ENCODE measurements around the gene C21orf58.

DNA sequence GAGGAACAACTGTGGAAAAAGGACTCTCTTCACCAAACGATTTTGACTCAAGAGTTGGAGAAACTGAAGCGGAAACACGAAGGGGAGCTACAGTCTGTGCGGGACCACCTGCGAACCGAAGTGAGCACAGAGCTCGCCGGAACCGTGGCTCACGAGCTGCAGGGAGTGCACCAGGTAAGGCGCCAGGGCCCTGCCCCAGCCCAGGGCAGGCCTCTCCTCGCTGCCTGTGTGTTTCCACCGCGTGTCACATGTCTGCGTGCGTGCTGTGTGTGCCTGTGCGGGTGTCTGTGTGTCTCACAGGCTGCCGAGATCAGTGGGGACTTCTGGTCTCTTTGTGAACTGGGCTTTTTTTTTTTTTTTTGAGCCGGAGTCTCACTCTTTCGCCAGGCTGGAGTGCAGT lies 43.3 kb upstream of the C21orf58 start:
- no peak for TF ChIP-seq POLR2A (IDR thresholded peaks at IDR 0.05)
- TF ChIP-seq, protein P1, sequence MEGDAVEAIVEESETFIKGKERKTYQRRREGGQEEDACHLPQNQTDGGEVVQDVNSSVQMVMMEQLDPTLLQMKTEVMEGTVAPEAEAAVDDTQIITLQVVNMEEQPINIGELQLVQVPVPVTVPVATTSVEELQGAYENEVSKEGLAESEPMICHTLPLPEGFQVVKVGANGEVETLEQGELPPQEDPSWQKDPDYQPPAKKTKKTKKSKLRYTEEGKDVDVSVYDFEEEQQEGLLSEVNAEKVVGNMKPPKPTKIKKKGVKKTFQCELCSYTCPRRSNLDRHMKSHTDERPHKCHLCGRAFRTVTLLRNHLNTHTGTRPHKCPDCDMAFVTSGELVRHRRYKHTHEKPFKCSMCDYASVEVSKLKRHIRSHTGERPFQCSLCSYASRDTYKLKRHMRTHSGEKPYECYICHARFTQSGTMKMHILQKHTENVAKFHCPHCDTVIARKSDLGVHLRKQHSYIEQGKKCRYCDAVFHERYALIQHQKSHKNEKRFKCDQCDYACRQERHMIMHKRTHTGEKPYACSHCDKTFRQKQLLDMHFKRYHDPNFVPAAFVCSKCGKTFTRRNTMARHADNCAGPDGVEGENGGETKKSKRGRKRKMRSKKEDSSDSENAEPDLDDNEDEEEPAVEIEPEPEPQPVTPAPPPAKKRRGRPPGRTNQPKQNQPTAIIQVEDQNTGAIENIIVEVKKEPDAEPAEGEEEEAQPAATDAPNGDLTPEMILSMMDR (IDR thresholded peaks at IDR 0.05): no peak
